Measurements from ENCODE around the gene GTF2F1. TPM values are rescaled to one million over a fixed set of nuclear protein-coding genes. Genes with fewer than 3 reads are reported as not detected.
"Not testable (repeated sequence)": the region's sequence is repeated elsewhere in the genome, so short reads cannot be mapped to it uniquely, and the experiment has no call there.

GTF2F1 gene, protein sequence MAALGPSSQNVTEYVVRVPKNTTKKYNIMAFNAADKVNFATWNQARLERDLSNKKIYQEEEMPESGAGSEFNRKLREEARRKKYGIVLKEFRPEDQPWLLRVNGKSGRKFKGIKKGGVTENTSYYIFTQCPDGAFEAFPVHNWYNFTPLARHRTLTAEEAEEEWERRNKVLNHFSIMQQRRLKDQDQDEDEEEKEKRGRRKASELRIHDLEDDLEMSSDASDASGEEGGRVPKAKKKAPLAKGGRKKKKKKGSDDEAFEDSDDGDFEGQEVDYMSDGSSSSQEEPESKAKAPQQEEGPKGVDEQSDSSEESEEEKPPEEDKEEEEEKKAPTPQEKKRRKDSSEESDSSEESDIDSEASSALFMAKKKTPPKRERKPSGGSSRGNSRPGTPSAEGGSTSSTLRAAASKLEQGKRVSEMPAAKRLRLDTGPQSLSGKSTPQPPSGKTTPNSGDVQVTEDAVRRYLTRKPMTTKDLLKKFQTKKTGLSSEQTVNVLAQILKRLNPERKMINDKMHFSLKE
- 59.6 and 60.1 TPM in 2 replicates for total RNA-seq

DNA sequence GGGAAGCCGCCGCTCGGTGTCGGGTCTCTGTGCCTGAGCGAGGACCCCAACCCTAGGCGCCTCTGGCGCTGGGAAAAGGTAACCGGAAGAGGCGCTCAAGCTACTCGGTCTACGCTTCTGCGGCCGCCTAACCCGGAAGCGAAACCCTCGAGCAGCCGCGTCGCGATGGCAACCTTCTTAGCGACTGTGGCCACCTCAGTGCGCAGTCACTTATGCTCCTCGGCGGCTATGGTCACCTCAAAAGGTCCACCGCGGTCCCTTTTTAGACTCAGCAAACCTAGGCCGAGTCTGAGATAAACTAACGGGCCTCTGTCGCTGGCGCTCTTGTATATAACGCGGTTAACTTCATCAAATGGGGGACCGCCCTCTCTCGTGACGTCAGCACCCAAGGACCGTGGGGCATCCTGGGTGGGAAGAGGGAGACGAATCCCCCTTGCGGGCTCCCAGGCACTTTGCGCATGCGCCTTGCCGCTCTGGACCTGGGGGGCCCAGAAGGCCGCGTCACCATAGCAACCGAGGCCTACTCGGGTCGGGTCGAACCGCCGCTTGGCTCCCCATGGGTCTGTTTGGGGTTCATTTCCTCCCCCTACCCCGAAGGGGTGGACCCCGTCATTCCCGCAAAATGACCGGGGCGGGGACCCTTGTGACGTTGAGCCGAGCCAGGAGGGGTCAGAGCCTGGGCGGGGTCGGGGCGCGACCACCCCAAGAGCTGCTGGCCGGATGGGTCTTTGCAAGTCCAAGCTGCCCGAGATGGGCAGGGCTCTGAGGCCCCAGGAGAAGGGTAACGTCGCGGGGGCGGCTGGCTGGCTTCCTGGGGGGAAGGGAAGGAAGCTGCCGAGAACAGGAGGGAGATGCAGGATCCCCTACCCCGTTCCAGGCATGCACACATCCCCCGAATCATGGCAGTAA is at the start of gene GTF2F1:
Gene GTF2F1, minus strand, starts transcription at position 91 of the 909 bp plus-strand sequence. CDS start 169 bp downstream, outside the sequence.
- Mint-ChIP-seq H3K9me3 (no peaks in the 10 kb centered on the region), H3K27me3 (ENCODE audit: low read depth) (no peaks in the 10 kb centered on the region), H3K36me3 (ENCODE audit: low read depth) (peaks cover 23% of the 10 kb centered on the region), H3K4me1 (ENCODE audit: low read depth) (peaks cover 22% of the 10 kb centered on the region), H3K4me3 (ENCODE audit: low read depth) (peak within 1 kb of the TSS; percentile 88), H3K27ac (peak within 1 kb of the TSS; percentile 95)
- intact Hi-C loops (cut with micrococcal nuclease), result loop anchor here (1.0 kb wide), 2 partner anchors 20 to 32 kb away; no protein-coding TSS in a partner anchor
- peak; percentile 87 for DNase-seq (ENCODE audit: low spot score)

DNA sequence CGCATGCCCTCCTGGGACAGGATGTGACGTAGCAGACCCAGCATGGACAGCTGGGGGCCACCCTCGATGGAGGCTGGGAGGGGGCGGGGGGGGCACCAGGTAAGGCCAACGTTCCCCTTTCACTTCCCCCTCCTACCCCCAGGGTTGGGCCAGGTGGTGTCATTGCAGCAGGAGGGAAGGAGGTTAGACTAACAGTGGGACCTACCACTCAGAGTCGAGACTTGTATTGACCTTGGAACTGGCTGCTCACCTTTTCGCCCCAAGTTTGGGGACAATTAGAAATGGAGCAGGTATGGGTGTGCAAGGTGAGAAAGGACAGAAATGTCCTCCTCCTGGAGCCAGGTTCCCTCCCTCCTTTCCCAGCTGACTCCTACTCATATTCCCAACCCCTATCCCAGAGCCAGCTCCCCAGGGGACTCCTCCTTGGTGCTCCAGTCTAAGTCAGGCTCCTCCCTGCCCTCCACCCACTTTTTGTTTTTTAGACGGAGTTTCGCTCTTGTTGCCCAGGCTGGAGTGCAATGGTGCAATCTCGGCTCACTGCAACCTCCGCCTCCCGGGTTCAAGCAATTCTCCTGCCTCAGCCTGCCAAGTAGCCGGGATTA is 49.2 kb upstream of the GTF2F1 start:
- DNase-seq (ENCODE audit: low spot score), result no peak
- H3K4me3 Mint-ChIP-seq (ENCODE audit: low read depth), result no peak overlapping the region
- intact Hi-C loops (cut with micrococcal nuclease), result no loop called here
- no peak overlapping the region for H3K27ac Mint-ChIP-seq
- H3K4me1 Mint-ChIP-seq (ENCODE audit: low read depth), result no peaks in the 10 kb centered on the region
- H3K9me3 Mint-ChIP-seq, result no peaks in the 10 kb centered on the region
- H3K27me3 Mint-ChIP-seq (ENCODE audit: low read depth), result no peaks in the 10 kb centered on the region
- H3K36me3 Mint-ChIP-seq (ENCODE audit: low read depth), result no peaks in the 10 kb centered on the region

DNA sequence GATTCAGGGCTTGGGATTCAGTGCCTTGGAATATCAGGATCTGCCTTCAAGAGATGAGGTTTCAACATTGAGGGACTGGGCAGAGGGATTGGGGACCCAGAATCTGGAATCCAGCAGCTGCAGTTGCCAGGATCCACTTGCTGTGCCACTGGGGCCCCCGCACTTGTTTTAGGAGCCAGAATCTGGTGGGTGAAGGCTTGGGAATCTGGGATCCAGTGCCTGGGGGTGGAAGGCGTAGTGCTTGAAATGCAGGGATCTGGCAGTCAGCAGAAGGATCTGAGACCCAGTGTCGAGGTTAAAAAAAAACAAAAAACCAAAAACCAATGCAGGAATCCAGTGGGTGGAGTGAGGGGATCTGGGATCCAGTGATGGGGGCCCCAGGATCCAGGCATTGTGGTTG is 47.9 kb upstream of the GTF2F1 start:
- intact Hi-C loops (cut with micrococcal nuclease), result no loop called here
- no peaks in the 10 kb centered on the region for H3K27me3 Mint-ChIP-seq (ENCODE audit: low read depth)
- no peak overlapping the region for H3K4me3 Mint-ChIP-seq (ENCODE audit: low read depth)
- H3K4me1 Mint-ChIP-seq (ENCODE audit: low read depth), result no peaks in the 10 kb centered on the region
- H3K36me3 Mint-ChIP-seq (ENCODE audit: low read depth), result no peaks in the 10 kb centered on the region
- no peak overlapping the region for H3K27ac Mint-ChIP-seq
- DNase-seq (ENCODE audit: low spot score), result no peak
- no peaks in the 10 kb centered on the region for H3K9me3 Mint-ChIP-seq

DNA sequence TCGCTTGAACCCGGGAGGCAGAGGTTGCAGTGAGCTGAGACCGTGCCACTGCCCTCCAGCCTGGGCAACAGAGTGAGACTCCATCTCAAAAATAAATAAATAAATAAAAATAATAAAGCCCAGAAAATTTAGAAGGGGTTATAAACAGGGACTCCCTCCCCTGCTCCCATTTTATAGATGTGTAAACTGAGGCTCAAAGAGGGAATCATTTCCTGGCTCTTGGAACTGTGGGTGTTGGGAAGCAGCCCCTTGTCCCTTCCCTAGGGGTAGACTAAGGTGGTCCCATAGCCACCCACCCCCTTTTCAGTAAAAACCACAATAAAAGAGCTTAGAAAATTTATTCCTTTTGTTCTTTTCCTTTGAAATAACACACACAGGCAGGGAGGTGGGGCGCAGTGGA is 46.8 kb upstream of the GTF2F1 start:
- Mint-ChIP-seq H3K9me3 (no peaks in the 10 kb centered on the region), H3K4me1 (ENCODE audit: low read depth) (no peaks in the 10 kb centered on the region), H3K36me3 (ENCODE audit: low read depth) (no peaks in the 10 kb centered on the region), H3K27me3 (ENCODE audit: low read depth) (no peaks in the 10 kb centered on the region), H3K4me3 (ENCODE audit: low read depth) (no peak overlapping the region), H3K27ac (no peak overlapping the region)
- intact Hi-C loops (cut with micrococcal nuclease), result no loop called here
- no peak for DNase-seq (ENCODE audit: low spot score)

DNA sequence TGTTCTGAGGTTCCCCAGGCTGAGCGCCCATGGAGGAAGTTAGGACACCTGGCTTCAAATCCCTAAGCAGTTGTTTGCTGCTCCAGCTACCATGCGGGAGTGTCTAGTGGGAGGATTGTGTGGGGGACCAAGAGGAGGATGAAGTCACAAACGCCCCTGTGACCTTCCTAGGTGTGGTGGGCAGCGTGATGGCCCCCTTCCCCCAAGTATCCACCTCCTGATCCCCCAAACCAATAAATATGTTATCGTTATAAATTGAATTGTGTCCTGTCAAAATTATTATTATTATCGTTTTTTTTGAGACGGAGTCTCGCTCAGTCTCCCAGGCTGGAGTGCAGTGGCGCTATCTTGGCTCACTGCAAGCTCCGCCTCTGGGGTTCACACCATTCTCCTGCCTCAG is 40.7 kb upstream of the GTF2F1 start, which contains the start of gene SLC25A41:
Gene SLC25A41, minus strand, starts transcription at position 101 of the 400 bp plus-strand sequence. Its CDS starts 70 bp downstream, at position 31.
- peaks cover 4% of the 10 kb centered on the region for H3K4me1 Mint-ChIP-seq (ENCODE audit: low read depth)
- no peaks in the 10 kb centered on the region for H3K9me3 Mint-ChIP-seq
- no peaks in the 10 kb centered on the region for H3K36me3 Mint-ChIP-seq (ENCODE audit: low read depth)
- no peaks in the 10 kb centered on the region for H3K27me3 Mint-ChIP-seq (ENCODE audit: low read depth)
- no peak within 1 kb of the TSS for H3K27ac Mint-ChIP-seq
- H3K4me3 Mint-ChIP-seq (ENCODE audit: low read depth), result no peak within 1 kb of the TSS
- intact Hi-C loops (cut with micrococcal nuclease), result no loop called here
- DNase-seq (ENCODE audit: low spot score), result no peak

DNA sequence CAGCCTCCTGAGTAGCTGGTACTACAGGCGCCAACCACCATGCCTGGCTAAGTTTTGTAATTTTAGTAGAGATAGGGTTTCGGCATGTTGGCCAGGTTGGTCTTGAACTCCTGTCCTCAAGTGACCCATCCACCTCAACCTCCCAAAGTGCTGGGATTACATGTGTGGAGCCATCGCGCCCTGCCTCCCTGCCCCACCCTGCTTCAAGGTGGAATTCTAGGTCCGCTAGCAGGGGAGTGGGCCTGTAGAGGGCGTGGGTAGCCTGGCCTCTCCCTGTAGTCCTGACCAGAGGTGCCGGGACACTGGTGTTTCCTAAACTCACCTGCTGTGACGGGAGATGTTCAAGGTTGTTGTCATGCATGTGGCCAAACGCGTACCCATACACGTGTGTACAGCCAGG is 40.2 kb upstream of the GTF2F1 start:
- Mint-ChIP-seq H3K9me3 (no peaks in the 10 kb centered on the region), H3K4me1 (ENCODE audit: low read depth) (peaks cover 4% of the 10 kb centered on the region)
- no peak for DNase-seq (ENCODE audit: low spot score)

DNA sequence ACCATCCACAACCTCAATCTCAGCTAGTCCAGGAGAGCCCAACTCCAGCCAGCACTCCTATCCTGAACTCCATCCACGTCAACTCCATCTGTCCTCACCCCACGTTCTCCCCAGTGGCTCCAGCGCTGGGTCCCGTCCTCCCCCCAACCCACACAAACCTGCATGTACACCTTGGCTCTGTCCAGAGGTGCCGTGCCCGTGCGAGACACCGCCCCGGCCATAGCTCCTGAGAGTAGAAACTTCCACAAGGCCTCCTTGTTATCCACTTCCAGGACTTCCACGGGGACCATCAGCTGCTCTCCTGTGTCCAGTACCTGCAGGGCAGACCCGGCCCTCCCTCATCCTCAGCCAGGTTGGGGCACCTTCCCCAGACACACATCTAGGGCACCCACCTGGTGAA is 38.9 kb upstream of the GTF2F1 start:
- H3K4me3 Mint-ChIP-seq (ENCODE audit: low read depth), result no peak overlapping the region

More for the DNA sequence above, 40.2 kb upstream of the GTF2F1 start:
- intact Hi-C loops (cut with micrococcal nuclease), result no loop called here
- Mint-ChIP-seq H3K36me3 (ENCODE audit: low read depth) (no peaks in the 10 kb centered on the region), H3K27ac (no peak overlapping the region), H3K27me3 (ENCODE audit: low read depth) (no peaks in the 10 kb centered on the region), H3K4me3 (ENCODE audit: low read depth) (no peak overlapping the region)

DNA sequence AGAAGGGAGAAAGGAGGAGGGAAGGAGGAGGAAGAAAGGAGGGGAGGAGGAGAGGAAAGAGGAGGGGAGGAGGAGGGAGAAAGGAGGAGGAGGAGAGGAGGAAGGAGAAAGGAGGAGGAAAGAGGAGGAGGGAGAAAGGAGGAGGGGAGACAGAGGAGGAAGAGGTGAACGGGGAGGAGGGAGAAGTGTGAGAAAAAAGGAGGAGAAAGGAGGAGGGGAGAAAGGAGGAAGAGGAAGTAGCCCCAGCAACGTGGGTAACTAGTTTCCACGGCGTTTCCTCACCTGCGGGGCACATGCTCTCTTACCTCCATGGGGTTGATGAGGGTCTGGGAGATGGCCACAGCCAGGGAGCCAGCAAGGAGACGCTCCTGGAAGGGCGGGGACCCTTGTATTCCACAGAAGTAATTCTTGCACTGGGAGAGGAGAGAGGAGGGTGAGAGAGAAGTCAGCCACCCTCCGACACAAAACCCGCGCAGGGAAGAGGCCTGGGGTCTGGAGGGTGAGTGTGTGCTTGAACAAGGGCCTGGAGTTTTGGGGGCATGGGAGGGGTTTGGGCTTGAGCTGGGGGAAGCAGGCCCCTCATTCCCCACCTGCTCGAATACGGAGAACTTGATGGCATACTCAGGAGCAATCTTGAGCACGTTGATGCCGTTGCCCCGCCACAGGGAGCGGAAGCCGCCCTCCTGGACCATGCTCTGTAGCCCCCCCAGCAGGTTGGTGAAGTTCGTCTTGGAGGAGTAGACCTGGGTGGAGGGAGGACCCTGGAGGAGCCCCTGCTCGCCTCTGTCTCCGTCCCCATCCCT is 36.7 kb upstream of the GTF2F1 start:
- peak overlapping the region; percentile 33 for H3K4me3 Mint-ChIP-seq (ENCODE audit: low read depth)
- peaks cover 2% of the 10 kb centered on the region for H3K36me3 Mint-ChIP-seq (ENCODE audit: low read depth)
- H3K27ac Mint-ChIP-seq, result no peak overlapping the region
- no peaks in the 10 kb centered on the region for H3K27me3 Mint-ChIP-seq (ENCODE audit: low read depth)
- H3K4me1 Mint-ChIP-seq (ENCODE audit: low read depth), result peaks cover 10% of the 10 kb centered on the region
- intact Hi-C loops (cut with micrococcal nuclease), result loop anchor here (10.0 kb wide), 1 partner anchor 75 kb away; the partner anchor contains the start of gene TUBB4A
- peaks cover 3% of the 10 kb centered on the region for H3K9me3 Mint-ChIP-seq
- no peak for DNase-seq (ENCODE audit: low spot score)

More for the DNA sequence above, 38.9 kb upstream of the GTF2F1 start:
- no peaks in the 10 kb centered on the region for H3K36me3 Mint-ChIP-seq (ENCODE audit: low read depth)
- DNase-seq (ENCODE audit: low spot score), result no peak
- no peak overlapping the region for H3K27ac Mint-ChIP-seq
- H3K4me1 Mint-ChIP-seq (ENCODE audit: low read depth), result peaks cover 4% of the 10 kb centered on the region
- intact Hi-C loops (cut with micrococcal nuclease), result no loop called here
- H3K9me3 Mint-ChIP-seq, result no peaks in the 10 kb centered on the region
- no peaks in the 10 kb centered on the region for H3K27me3 Mint-ChIP-seq (ENCODE audit: low read depth)

DNA sequence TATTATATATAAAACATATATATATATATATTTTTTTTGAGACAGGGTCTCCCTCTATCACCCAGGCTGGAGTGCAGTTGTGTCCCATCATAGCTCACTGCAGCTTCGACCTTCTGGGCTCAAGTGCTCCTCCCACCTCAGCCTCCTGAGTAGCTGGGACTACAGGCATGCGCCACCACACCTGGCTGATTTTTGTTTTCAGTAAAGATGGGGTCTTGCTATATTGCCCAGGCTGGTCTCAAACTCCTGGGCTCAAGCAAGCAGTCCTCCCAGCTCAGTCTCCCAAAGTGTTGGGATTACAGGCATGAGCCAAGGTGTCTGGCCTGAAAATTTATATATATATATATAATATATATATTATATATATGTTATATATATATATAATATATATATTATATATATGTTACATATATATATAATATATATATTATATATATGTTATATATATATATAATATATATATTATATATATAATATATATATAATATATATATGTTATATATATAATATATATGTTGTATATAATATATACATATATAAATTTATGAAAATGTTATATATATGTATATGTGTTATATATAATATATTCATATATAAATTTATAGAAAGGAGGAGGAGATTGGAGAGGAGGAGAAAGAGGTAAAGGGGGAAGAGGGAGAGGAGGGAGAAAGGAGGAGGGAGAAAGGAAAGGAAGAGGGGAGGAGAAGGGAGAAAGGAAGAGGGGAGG is 35.9 kb upstream of the GTF2F1 start:
- not testable (repeated sequence) for H3K36me3 Mint-ChIP-seq (ENCODE audit: low read depth); H3K27ac Mint-ChIP-seq
- intact Hi-C loops (cut with micrococcal nuclease), result loop anchor here (10.0 kb wide), 1 partner anchor 76 kb away; the partner anchor contains the start of gene TUBB4A

DNA sequence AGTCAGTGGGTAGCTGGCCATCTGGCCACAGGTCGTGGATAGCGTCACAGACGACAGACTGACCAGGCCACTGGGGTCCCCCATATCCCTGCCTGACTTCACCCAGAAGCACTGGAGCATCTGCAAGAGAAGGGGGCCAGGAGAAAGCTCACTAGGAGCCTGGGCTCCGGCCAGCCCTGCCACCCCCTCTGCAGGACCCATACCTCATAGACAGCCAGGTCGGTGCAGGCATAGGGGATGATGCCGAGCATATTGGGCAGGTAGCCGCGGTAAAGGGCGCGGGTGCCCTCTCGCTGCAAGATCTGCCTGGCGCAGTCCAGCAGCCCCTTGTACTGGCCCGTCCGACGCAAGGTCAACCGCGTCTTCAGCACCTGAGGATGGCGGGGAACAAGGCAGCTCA is 34.2 kb upstream of the GTF2F1 start:
- Mint-ChIP-seq H3K4me1 (ENCODE audit: low read depth) (peaks cover 22% of the 10 kb centered on the region), H3K4me3 (ENCODE audit: low read depth) (no peak overlapping the region), H3K36me3 (ENCODE audit: low read depth) (peaks cover 19% of the 10 kb centered on the region), H3K27me3 (ENCODE audit: low read depth) (no peaks in the 10 kb centered on the region), H3K9me3 (peaks cover 3% of the 10 kb centered on the region), H3K27ac (no peak overlapping the region)
- intact Hi-C loops (cut with micrococcal nuclease), result loop anchor here (10.0 kb wide), 1 partner anchor 78 kb away; the partner anchor contains the start of gene TUBB4A
- DNase-seq (ENCODE audit: low spot score), result no peak

More for the DNA sequence above, 35.9 kb upstream of the GTF2F1 start:
- not testable (repeated sequence) for DNase-seq (ENCODE audit: low spot score); H3K27me3 Mint-ChIP-seq (ENCODE audit: low read depth); H3K9me3 Mint-ChIP-seq; H3K4me3 Mint-ChIP-seq (ENCODE audit: low read depth)
- peaks cover 10% of the 10 kb centered on the region for H3K4me1 Mint-ChIP-seq (ENCODE audit: low read depth)

Data from activated T-helper 2 cell treated with anti-CD3 and anti-CD28 coated beads, Interferon-gamma antibody, Interleukin-2, Interleukin-4, amounts not matched to agents 10 μg/mL and 5 μg/mL and 100 μg/mL, durations not matched to agents 14 hours and 24 hours and 36 hours (primary cell).